Thoracic aorta endothelial cell (primary cell): ENCODE measurements around the gene VPS39. TPM values are rescaled to one million over a fixed set of nuclear protein-coding genes. Genes with fewer than 3 reads are reported as not detected.

Source experiments
- small RNA-seq: library from RNA; depleted of rRNA; stranded (forward); fragments of <200 nt; gene quantifications from one replicate; pipeline ENCODE3, GENCODE V24; 2012
- total RNA-seq: library from RNA; depleted of rRNA; stranded (reverse); fragments of >200 nt; gene quantifications from 2 replicates; pipeline ENCODE4 v1.2.3, GENCODE V29; 2012

VPS39 gene, protein sequence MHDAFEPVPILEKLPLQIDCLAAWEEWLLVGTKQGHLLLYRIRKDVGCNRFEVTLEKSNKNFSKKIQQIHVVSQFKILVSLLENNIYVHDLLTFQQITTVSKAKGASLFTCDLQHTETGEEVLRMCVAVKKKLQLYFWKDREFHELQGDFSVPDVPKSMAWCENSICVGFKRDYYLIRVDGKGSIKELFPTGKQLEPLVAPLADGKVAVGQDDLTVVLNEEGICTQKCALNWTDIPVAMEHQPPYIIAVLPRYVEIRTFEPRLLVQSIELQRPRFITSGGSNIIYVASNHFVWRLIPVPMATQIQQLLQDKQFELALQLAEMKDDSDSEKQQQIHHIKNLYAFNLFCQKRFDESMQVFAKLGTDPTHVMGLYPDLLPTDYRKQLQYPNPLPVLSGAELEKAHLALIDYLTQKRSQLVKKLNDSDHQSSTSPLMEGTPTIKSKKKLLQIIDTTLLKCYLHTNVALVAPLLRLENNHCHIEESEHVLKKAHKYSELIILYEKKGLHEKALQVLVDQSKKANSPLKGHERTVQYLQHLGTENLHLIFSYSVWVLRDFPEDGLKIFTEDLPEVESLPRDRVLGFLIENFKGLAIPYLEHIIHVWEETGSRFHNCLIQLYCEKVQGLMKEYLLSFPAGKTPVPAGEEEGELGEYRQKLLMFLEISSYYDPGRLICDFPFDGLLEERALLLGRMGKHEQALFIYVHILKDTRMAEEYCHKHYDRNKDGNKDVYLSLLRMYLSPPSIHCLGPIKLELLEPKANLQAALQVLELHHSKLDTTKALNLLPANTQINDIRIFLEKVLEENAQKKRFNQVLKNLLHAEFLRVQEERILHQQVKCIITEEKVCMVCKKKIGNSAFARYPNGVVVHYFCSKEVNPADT
- 65.4 and 72.9 TPM in 2 replicates for total RNA-seq

DNA sequence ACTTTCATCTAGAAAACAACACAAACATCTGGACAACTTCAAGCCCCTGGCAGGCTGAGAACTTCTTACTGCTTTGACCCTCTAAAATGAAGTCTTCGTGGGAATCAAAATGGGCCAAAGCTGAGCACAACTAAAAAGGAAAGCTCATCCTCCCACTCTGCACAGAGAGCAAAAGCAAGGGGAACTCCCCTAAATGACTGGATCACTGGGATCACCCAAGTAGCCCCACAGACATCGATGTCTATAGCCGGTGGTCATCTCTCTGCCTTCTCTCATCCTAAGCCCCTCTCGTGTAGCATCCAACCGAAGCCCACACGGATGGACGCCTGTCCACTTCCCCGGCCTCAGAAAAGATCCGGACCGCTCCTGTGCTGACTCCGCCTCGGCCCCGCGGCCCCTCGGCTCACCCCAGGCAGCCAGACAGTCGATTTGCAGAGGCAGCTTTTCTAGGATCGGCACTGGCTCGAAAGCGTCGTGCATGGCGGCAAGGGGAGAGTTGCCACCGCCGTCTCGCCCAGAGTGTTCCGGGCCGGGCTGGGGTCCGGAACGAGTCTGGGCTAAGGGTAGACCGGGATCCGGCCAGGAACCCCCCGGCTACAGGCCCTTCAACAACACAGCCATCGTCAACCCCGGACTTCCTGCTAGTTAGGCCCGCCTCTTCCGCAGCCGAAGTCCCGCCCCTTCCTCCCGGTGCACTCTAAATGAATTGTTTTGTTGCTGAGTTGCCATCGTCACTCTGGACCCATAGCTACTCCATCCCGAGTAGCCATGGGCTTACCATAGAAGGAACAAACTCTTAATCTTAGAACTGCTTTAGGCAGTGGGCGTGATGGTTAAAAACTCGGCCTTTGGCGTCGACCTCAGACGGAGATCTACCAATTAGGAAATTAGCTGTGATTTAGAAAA, at the start of gene VPS39:
Gene VPS39, minus strand, starts transcription at position 631 of the 906 bp plus-strand sequence. Its CDS starts 151 bp downstream, at position 480.

DNA sequence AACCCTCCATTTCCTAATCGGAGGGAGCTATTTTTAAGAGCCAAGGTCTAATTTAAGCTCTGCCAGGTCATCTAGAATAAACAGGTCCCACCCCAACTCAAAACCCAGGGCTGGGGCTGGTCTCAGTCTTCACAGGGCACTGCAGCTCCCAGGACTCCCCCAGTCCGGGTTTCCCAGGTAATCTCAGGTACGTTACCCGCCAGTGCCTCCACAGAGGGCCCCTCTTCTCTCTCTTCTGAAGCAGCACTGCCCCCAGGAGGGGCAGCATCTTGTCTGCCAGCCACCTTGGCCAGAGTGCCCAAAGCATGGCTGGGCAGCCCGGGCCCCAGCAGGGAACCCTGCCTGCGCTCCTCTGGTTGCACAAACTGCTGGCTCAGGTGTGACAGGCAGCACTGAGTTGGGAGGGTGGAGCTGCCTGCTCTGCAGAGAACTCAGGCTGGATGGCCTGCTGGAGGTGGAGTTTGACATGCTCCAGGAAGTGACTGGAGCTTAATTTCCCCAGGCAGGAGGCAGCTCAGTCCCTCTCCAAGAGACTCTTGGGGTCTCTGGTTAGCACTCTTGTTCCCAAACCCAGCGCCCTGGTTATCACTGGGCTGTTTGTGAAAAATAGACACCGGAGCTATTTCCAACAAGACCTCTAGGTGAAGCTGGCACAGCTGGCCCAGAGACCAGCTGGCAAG, 51.7 kb downstream of the VPS39 start, which contains the start of gene PLA2G4F:
Gene PLA2G4F, minus strand, starts transcription at position 394 of the 680 bp plus-strand sequence. Its CDS starts 87 bp downstream, at position 307.

Small RNA genes within 50 kb of the gene (small RNA-seq; reads per million reads assigned to genes)
- 10.7 reads per million, percentile 92 among the genes with 10 or more reads in this experiment for gene MIR627

Other genes starting within 250 kb of the VPS39 start
- 140 and 173 TPM in 2 replicates for gene EHD4, start 235.7 kb downstream of the VPS39 start, total RNA-seq
- not detected in 2 replicates for gene PLA2G4E, start 187.3 kb downstream of the VPS39 start, total RNA-seq
- gene PLA2G4D, start 113.7 kb downstream of the VPS39 start, total RNA-seq: not detected in 2 replicates
- gene PLA2G4F, start 51.7 kb downstream of the VPS39 start, total RNA-seq: not detected in 2 replicates
- 16.2 and 20.0 TPM in 2 replicates for gene GANC, start 64.9 kb upstream of the VPS39 start, total RNA-seq
- gene TMEM87A, start 65.1 kb upstream of the VPS39 start, total RNA-seq: 54.5 and 63.8 TPM in 2 replicates
- 0.27 and 0.57 TPM in 2 replicates for gene CAPN3, start 151.2 kb upstream of the VPS39 start, total RNA-seq